Stimulated activated CD8-positive, alpha-beta memory T cell treated with anti-CD3 and anti-CD28 coated beads, Interleukin-12 subunit alpha, Interleukin-12 subunit beta, amount 100 ng/mL, for 24 hours (primary cell): ENCODE measurements around the gene RCE1.

Experiments
- DNase-seq: peaks from one replicate; pipeline ENCODE4 v3.0.0-alpha.2; 2020; ENCODE audit errors: extremely low read depth

The RCE1 gene

DNA sequence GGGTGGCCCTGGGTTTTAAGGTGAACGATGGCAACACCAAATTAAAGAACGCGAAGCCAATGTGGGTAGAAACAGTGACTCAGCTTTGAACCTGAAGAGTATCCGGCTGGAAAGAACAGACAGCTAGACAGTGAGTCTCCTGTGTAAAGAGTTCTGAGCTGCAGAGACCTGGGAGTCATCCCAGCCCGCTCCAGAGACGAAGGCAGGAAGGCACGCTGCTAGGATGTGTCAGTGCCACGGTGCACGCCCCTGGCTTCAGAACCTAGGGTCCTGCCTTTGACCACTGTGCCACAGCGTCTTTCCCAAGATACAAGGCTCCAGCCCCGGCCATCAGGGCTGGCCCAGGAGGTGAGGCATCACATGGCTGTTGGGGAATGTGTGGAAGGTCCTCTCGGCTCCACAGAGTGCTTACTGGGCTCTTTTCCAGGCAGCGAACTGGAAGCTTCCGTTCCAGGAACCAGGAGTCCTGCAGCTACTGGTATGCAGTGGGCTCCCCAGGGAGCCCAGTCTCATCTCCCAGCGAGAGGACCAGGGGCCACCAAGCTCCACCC, 43.5 kb downstream of the RCE1 start:
- no peak for DNase-seq

DNA sequence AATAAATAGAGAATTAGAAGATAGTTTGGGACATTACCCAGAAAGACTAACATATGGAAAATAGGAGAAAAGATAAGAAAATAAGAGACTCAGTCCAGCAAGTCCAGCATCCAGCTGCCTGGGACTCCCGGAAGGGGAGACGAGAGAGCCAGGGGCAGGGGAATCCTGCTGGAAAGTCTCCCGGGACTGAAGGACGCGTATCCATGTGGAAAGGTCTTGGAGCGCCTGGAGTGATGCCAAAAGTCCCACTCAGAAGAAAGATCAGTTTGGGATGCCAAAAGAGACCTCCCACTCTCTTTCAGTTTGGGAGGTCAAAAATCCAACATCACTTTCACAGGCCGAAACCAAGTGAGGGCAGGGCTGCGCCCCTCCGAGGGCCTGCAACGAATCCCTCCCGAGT, 44.3 kb downstream of the RCE1 start:
- no peak for DNase-seq

DNA sequence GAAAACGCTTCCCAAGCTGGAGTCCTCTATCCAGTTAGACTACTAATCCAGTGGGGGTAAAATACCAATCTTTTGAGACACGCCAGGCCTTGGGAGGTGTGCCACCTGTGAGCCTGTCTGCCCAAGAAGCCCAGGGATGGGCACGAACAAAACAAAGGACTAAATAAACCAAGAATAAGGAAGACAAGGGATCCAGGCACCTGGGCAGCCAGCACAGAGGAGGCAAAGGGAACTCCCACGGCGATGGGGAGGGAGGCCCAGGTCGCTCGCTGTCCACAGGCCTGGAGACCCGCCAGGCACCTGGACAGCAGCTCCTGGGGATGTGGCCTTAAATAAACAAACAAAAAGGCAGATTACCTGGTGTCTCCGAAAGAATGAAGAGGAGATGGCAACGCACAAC, 45.0 kb downstream of the RCE1 start:
- DNase-seq, result no peak

DNA sequence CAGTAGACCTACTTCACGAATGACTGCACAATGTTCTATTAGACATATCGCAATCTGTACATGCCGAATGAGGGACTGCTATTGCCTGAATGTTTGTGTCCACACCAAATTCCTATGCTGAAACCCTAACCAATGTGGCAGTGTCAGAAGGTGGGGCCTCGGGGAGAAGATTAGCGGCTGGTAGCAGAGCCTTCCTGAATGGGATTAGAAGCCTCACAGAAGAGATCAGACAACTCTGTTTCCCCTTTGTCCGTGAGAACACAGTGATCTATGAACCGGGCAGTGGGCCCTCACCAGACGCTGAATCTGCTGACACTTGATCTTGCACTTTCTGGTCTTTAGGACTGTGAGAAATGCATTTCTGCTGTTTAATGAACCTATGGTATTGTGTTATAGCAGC, 46.7 kb downstream of the RCE1 start:
- no peak for DNase-seq

DNA sequence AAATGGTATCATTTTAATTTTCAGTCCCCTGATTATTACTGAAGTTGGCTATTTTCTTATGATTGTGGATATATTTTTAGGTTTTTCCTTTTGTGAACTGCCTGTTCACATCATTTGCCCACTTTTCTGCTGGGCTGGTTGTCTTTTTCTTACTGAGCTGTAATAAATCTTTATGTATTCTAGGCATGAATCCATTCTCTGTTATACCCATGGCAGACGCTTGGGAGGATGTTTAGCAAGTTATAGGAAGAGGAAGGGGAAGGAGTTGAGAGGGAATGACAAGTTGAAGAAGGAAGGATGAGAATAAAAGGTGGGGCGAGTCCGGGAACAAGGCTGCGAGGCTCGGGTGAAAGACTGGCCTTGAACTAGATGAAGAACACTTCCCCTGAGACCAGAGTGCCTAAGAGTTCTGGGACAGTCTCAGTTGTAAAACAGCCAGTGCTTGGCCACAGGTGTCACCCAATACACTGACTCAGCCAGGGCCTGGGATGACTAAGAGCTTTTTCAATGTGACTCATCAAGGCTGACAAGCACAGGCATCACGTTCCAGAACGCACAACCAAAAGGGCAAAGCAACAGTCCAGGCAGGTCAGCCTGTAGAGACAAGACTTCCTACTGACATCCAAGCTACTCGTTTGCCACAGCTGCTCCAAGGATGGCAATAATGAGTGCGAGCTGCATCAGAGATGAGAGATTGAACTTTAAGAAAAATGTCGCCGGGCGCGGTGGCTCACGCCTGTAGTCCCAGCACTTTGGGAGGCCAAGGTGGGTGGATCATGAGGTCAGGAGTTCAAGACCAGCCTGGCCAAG, 48.8 kb downstream of the RCE1 start:
- peak; percentile 11 for DNase-seq

DNA sequence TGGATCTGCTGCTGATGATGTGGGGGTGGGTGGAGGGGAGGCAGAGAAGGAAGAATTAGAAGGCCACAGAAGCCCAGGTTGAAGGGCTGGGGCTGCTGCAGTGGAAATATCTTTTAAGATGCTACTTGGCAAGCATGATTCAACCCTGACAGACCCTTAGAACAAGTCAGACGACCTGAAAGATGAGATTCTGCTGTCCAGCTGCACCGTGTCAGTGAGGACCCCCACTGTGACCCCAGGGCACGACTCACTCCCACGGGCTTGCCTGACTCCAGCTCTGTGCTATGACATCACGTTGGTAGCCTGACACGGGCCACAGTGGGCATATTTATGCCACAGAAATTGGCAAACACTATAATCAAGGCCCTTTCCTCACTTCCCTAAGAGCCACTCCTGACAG, 49.7 kb downstream of the RCE1 start:
- DNase-seq, result no peak

DNA sequence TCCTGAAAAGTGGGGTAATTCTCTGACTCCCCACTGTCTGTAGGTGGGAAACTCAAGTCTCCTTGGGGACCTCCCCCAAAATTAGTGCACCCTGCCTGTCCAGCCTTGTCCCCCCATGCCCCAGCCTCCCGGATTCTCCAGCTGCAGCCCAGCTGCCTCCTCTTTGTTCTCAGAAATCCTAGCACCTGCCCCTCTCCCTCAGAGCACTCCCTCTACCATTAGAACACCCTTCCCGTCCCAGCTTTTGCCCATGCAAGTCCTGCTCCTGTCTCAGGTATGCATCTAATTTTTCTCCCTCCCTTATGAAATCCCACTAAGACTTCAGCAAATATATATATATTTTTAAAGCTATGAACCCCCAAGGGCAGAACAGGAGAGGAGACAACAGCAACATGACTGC, 50.9 kb downstream of the RCE1 start:
- no peak for DNase-seq
